Measurements from ENCODE around the gene HOXA9.

Gene HOXA9

DNA sequence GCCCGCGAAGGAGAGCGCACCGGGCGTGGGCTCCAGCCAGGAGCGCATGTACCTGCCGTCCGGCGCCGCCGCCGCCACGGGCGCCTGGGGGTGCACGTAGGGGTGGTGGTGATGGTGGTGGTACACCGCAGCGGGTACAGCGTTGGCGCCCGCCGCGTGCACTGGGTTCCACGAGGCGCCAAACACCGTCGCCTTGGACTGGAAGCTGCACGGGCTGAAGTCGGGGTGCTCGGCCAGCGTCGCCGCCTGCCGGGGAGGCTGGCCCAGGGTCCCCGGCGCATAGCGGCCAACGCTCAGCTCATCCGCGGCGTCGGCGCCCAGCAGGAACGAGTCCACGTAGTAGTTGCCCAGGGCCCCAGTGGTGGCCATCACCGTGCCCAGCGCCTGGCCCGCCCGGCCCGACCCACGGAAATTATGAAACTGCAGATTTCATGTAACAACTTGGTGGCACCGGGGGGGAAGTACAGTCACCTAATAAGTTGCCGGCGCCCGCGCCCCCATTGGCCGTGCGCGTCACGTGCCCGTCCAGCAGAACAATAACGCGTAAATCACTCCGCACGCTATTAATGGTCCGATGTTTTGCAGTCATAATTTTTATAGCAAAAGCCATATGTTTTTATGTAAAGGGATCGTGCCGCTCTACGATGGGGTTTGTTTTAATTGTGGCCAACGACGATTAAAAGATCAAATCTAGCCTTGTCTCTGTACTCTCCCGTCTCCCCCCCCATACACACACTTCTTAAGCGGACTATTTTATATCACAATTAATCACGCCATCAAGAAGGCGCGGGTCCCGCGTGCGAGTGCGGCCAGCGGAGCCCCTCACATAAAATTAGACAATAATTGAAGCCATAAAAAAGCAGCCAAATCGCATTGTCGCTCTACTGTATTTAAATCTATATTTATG is at the start of gene HOXA9:
Gene HOXA9, minus strand, starts transcription at position 449 of the 907 bp plus-strand sequence. Its CDS starts 80 bp downstream, at position 369.
- DNase-seq = no peak

DNA sequence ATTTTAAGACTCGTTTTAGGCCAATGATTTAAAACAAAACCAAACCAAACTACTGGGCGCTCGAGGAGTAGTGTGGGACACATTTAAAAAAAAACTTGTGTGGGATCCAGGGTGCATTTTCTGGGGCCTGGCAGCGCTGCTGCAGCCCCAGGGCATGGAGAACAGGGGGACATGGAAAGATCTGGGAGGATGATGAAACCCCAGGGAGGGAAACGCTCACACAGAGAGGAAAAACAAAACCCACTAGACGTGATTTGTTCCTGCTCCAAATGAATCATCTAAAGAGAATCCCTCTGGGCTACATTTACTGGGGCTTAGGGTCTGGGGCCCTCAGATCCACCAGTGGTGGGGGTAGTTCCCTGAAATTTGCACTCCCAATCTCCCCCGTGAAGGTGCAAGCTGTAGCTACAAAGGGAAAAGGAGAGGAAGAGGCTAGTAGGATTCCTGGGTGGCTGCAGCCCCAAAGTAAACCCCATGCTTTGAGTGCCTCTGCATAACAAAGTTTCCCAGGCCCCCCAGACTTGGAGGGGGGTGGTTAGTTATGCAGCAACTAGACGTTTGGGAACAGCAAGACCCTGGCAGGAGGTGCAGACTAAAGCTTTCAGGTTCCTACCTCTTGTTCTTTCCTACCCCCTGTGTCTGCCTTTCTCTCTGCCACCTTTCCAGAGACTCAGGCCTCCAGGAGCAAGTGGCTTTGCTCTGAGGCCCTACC is 49.1 kb upstream of the HOXA9 start:
- no peak for DNase-seq

DNA sequence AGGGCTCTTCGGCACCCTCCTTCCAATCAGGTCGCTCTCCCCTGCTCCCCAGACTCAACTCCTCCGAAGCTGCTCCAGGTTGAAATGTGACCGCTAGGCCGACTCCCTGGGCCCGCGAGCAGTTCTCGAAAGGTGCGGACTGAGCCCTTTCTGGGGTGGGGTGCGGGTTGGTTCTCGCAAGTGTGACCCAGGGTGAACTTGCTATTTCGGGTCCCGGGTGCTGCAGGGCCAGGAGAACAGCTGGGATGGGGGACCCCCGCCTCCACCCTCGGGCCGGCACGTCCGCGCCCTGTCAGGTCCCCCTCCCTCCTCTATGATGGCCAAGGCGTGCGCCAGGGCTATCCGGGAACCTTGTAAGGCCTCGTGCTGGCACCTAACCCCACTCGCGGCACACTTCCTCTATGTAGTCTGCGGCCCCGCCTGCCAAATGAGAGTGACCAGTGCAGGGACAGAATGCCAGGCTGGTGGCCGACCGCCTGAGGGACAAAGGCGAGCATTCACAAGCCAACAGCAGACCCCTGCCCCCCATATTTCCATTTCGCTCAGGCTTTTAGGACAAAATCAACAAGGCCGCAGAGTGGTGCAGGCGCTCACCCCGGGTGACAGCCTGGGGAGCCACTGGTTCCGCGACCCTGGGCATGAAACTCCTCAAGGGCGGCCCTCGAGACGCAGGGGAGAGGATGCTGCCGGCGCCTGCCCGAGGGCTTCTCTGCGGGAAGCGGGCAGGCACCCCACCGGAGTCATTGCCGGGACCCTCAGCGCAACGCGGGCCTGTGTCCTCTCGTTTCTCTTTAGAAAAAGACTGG is 48.3 kb upstream of the HOXA9 start:
- DNase-seq = no peak

DNA sequence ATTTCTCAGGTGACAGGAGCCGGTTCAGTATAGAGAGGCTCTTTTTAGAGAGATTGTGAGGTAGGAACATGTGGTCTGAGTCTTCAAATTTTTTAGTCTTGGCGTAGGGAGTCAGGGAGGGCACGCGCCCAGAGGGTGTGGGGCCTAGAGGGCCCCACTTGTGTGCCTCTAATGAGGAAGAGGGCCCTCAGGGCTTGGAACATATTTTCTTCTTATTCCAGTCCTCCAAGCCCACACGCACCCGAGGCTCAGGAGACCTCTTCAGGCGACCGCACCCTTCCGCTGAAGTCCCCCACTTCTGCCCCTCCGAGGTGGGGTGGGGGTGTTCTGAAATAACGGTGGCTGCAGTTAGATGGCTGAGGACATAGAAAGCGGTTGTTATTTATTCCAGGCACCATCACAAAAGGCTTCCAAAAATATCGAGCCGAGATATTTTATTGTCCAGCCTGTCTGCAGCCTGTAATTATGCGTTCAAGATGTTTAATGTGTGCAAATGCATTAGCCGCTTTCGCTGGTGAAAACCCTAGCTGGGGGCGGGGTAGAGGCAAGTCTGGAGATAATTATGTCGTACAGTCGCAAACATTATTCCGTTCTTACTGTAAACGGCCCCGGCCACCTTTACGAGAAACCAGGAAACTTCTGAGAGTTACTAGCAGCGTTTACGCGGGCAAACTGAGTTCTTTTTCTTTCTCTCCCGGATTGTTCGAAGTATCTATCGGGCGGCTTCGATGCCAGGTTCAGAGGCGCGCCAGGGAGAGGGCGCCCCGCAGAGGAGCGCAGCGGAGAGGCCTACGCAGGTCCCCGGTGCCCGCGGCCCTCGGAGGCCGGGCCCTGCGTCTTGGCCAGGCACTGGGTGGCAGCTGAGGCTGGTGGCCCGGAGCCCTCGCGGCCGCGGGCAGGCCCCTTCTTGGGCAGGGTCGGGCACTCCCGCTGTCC is 47.4 kb upstream of the HOXA9 start:
- no peak for DNase-seq

DNA sequence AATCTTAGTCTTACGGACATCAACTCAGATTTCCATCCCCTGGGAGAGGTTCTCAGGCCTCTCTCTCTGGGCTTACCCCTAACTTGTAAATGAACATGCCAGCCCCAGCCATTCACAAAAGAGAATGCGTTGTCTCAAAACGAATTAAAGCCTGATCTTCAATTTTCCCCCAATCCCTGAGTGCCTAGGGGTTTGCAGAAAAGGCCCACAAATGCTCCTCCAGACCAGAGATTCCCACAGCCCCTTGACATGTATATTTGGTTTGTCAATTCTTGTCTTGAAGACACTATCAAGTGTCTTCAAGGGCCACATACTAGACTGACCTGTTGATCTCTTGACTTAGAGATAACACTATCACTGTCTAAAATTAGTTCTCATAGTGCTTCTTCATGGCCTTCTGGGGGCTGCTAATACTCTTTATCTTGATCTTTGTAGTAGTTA is 46.4 kb upstream of the HOXA9 start:
- DNase-seq = no peak

DNA sequence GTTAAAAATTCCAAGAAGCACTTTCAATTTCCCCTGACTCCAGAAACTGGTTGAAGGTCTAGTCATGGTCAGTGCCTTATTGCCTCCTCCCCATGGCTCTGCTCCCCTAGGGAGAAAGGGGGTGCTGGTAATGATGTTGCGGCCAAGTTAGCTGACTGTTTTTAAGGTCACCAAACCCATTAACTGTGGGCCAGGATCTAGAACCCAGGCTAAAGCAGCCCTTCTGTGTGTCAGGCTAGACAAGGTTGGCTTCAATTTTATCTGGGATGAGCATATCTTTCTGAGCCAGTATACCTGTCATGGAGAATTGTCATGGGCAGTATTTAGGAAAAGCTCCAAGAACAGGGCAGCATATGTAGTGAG is 45.7 kb upstream of the HOXA9 start:
- DNase-seq = no peak

DNA sequence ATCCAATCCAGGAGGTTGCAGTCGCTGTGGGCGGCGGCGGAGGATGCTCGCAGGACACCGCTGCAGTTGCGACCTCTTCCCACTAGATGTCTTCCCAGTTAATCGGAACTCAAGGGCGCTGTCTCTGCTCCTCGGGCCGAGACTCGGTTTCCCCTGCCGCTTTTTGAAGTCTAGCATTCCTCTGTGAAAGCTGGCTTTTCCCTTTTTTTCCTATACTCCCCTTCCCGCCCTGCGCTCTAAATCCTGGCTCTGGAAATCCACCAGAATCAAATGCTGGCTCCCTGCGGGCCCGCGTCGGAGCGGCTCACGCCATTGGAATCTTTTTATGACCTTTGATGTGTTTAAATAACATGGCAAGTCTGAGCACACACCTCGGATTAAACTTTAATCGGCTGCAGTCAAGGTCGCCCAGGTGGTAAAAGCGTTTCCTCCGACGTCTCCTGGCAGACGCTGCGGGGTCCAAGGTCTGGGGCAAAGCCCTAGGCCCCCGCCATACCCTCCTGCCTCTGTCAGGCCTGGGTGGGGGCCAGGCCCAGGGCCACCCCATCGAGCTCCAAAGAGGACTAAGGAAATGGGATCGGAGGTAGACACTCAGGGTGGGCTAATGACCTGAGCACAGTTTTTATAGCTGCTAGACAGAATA is 45.2 kb upstream of the HOXA9 start:
- DNase-seq = peak; percentile 21

DNA sequence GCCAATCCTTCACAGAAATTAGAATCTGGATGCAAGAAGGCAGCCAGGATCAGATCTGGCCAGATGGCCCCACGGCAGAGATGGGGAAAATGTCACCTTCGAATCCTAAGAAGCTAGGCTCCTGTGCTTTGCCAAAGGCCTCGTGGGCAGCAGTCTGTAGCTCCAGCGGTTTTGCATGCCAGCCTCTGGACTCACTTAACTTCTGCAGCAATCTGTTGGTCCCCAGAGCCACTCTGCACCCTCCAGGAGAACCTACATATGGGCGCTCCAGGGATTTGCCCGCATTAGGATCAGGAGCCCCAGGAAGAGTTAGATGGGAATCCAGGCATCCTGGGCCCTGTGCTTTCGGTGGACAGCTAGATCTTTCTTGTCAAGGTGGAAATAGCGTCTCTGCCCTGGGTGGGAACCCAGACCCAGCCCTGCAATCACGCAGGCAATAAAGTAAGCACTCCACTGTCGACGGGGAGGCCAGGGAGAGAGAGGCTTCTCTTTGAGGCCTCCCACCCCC is 44.6 kb upstream of the HOXA9 start:
- no peak for DNase-seq

DNA sequence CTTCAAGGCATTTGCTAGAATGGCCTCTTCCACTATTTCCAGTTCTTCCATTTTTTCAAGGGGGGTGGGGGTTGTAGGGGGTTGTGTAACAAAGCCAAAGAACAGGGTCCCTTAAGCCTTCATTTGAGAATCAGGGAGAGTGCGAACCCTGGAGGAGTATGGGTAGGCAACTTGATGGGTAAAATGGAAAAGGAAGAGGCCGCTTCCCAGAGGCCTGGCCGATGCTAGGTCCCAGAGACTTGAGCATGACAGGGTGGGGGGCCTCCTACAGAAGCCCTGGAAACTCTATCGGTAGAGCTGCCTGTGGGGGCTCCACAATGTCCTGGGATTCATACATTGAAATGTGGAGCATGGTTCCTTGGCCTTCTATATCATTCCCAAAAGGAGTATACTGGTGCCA is 43.7 kb upstream of the HOXA9 start:
- no peak for DNase-seq

DNA sequence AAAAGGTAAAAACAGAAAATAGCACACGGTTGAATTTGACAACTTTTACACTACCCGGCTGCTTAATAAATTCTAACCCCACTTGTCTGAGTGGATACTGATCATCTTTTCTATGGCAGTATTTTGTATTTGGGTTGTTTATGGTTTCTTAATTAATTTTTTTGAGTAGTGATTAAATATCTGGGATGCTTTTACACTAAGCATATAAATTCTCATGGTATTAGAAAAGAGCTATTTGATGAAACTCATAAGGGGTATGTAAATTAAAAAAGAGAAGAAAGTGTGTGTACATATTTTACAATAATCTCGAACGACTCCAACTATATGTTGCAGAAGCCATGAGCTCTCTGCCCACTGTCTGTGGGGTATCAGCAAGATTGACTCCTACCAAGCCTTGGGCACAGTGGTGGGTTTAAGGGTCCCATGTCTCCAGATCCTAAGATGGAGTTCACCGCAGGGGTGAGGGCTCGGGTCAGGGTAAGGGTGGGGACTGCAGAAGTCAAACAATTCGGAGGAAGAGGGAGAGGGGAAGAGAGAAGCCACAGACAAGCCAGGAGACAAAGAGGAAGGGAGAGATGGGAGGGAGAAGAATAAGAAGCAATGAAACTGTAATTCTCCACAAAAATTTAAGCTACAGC is 42.1 kb upstream of the HOXA9 start:
- DNase-seq = no peak

DNA sequence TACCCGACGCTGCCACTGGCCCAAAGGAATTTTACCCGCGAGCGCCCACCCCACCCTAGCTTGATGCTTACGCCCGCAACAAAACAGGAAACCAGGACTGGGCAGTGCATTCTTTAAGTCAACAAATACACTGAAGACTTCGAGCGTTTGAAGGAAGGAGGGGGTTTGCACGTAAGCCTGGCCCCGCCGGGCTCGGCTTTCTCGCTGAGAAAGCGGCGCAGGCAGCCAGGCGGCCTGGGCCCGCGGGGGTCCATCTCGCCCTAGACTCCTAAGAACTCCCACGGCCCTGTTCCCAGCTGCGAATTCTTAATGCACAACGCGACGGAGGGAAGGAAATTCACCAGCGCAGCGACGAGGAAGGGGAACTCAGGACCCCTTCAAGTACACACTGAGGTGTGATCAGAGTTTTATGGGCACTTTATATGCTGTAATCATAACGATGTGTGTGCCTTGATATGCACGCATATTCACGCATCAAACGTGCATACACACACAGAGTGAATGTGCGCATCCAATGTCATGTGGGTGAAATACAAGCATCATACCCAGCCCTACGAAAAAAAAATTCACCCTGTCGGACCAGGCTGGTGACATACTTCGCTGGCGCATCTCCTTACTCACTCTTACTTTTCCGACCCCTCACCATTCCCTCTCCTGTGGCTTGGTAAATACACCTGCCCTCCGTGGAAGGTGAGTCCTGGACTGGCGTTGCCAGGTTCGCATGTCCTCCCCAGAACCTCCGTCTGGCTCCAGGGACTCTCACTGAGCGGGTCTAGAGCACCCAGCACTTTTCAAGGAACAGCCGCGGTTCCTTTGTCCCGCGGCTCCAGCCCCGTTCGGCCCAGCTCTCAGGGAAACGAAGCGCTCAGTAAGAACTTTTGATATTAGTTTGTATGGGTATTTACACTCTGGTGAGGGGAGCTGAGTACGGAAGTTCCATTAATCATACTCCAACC is 40.3 kb upstream of the HOXA9 start:
- DNase-seq = no peak

DNA sequence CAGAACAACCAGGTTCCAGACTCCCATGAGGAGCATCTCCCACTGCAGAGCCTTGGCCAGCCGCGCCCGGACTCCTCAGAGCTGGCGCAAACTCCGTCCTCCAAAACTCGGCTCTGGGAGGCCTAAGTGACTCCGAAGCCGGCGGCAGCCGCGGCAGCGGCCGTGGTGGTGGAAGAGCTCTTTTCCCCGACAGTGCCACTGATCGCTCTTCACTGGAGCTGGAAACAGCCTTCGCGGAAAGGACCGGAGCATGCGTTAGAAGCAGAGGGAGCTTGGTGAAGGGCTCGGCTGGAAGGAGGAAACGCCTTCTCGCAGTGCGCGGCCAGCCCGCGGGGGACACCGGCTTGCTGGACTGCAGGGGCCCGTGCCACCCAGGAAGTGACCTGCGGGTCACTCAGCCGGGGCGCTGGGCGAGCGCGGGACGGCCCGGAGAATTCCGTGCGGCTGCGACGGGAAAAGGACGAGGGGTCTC is 39.5 kb upstream of the HOXA9 start:
- DNase-seq = no peak

DNA sequence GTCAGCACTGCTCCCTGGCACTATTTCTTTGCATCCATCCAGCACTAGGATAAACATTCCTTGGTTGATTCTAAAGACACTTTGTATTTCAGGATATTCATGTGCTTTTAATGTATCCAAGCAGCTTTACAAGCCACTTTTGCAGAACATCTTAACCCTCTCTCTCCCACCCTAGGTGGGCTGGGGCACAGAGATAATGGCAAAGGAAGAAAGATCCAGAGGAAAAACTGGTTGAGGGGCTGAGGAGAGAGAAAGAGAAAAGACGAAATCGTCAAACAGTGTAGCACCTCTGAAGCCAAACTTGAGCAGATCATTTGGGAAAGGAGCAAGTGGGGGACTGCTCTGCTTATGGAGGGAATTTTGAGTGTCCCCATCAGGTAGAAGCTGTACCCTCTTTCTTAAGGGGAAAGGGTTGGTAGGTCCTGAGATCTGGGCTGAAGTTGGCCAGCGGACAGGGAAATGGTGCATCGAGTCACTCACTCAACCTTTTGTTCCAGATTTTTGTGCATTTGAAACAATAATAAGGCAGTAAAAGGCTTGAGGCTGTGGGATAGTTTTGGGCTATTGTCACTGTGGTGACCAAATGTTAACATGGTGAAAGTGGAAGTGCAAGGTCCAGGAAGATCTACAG is 38.7 kb upstream of the HOXA9 start:
- DNase-seq = no peak

DNA sequence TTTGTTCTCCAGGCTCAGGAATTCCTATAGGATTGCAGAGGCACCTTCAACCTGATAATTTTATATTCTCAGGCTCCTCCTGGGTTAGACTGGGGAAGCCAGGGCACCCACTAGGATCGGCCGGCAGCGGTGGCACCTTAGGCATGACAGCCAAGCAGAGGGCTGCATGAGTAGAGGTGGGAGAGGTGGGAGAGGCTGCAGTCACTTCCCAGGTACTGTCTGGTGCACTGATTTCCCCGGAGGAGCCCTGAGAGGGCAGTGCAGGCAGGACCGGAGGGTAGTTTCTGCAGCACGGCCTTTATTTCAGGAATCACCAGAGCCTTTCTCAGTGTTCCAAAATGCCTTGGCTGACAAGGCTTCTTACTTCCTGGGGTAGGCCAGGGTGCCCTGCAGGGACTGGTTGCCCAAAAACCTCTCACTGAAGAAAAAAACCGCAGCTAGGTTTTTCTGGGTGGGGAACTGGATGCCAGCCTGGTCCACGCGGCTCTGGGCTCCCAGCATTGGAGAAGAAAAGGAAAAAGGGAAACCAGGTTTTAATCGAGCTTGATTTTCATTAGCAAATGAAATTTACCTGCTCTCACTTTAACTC is 38.1 kb upstream of the HOXA9 start:
- DNase-seq = no peak

DNA sequence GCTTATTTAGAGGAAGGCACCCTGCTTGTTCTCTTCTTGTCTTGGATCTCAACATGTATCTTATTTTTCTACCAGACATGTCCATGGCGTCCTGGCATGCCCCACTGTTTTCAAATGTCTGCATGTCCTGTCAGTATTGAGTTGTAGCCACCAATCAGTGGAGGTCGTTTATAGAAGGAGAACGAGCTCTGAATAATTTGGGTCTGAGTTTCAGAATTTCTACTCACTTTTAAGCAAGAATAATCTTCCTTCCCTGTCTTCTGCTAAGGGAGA is 37.5 kb upstream of the HOXA9 start:
- no peak for DNase-seq

DNA sequence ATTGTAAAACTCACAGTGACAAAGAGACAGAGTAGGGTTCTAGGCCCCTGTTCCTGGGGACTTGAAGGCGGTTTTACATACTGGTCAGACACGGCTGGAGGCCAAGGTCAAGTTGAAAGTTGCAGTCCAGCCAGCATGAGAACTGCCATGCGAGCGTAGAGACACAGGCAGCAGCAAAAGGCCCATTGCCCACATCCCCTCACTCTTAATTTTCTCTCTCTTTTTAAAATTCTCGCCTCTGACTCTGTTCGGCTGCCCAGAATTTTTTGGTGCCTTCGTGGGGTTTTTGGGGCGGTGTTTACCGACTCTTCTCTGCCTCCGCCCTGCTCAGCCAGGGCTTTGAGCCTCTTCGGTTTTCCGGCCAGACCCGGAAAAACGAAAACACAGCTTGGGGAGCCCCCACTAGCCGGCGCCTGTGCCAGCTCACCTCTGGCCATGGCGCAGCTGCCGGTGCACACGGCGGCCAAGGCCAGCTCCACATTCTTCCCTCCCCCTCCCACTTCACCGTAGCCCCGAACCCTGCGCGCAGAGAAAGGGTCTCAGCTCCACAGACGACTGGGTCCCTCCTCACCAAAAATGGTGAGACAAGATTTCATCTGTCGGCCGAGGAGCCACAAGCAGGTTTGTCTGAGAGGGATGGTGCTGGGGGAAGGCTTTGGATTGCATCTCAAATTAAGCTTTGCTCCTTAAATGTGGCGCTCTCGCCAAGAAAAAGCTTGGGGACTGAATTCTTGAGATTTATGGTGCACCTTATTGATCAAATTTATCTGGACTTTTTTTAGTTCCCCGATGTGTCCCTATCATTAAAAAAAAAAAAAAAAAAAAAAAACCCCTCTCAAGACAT is 36.9 kb upstream of the HOXA9 start:
- no peak for DNase-seq

DNA sequence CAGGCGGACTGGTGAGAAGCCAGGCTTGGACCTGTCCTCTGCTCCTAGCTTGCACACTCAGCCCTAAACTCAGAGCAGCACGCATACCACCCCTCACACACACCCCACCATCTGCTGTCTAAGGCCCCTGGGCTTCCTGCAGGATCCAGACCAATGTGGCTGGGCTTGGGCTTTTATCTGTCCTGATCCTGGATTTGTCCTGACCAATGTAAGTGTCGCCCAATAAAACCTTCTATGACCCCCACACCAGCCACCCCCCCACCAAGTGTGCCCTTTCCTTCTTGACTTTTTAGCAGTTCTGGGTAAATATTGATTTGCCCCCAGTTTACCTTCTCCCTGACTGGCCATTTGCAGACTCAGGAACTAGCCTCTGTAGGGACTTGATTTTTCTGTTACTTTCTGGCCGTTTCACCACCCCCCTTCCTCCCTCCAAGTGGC is 36.3 kb upstream of the HOXA9 start:
- DNase-seq = no peak

All from SHP77 treated with DMSO at 0.1 percent for 48 hours (cell line).